Measurements from ENCODE around the gene OR51G2. TPM values are rescaled to one million over a fixed set of nuclear protein-coding genes. Genes with fewer than 3 reads are reported as not detected.

OR51G2 gene
- total RNA-seq, 2 experiments from 2014 or later = not detected

GRCh38 chr11:4891996-4892640 lies 27.0 kb downstream of the OR51G2 start:
- Mint-ChIP-seq H3K9me3 (no peaks in the 10 kb centered on the region), H3K27ac (no peak overlapping the region), H3K36me3 (ENCODE audit: low read depth) (no peaks in the 10 kb centered on the region), H3K27me3 (no peaks in the 10 kb centered on the region), H3K4me1 (no peaks in the 10 kb centered on the region), H3K4me3 (no peak overlapping the region)
- CTCF ChIA-PET = no interaction called here
- DNase-seq = no peak
- POLR2A ChIA-PET = no interaction called here

GRCh38 chr11:4890279-4890678 lies 28.9 kb downstream of the OR51G2 start:
- Mint-ChIP-seq H3K9me3 (no peaks in the 10 kb centered on the region), H3K27me3 (no peaks in the 10 kb centered on the region), H3K36me3 (ENCODE audit: low read depth) (no peaks in the 10 kb centered on the region), H3K27ac (no peak overlapping the region), H3K4me3 (no peak overlapping the region), H3K4me1 (no peaks in the 10 kb centered on the region)
- DNase-seq = no peak
- ChIA-PET POLR2A (no interaction called here), CTCF (no interaction called here)

GRCh38 chr11:4887591-4887990 lies 31.6 kb downstream of the OR51G2 start:
- no peak for DNase-seq
- H3K27me3 Mint-ChIP-seq = no peaks in the 10 kb centered on the region
- no peaks in the 10 kb centered on the region for H3K36me3 Mint-ChIP-seq (ENCODE audit: low read depth)
- no peaks in the 10 kb centered on the region for H3K4me1 Mint-ChIP-seq
- H3K9me3 Mint-ChIP-seq = no peaks in the 10 kb centered on the region
- H3K4me3 Mint-ChIP-seq = no peak overlapping the region
- H3K27ac Mint-ChIP-seq = no peak overlapping the region
- ChIA-PET POLR2A (no interaction called here), CTCF (no interaction called here)

GRCh38 chr11:4886186-4886585 lies 33.0 kb downstream of the OR51G2 start:
- H3K9me3 Mint-ChIP-seq = no peaks in the 10 kb centered on the region
- H3K27ac Mint-ChIP-seq = no peak overlapping the region
- H3K27me3 Mint-ChIP-seq = no peaks in the 10 kb centered on the region
- ChIA-PET CTCF (no interaction called here), POLR2A (no interaction called here)
- H3K36me3 Mint-ChIP-seq (ENCODE audit: low read depth) = no peaks in the 10 kb centered on the region
- no peak for DNase-seq
- H3K4me1 Mint-ChIP-seq = no peaks in the 10 kb centered on the region
- no peak overlapping the region for H3K4me3 Mint-ChIP-seq

- Mint-ChIP-seq H3K27ac (no peak overlapping the region), H3K4me1 (no peaks in the 10 kb centered on the region), H3K4me3 (no peak overlapping the region), H3K9me3 (no peaks in the 10 kb centered on the region), H3K27me3 (no peaks in the 10 kb centered on the region), H3K36me3 (ENCODE audit: low read depth) (no peaks in the 10 kb centered on the region)
- ChIA-PET CTCF (no interaction called here), POLR2A (no interaction called here)
- DNase-seq = no peak
These were observed 34.8 kb downstream of the OR51G2 start for GRCh38 chr11:4884361-4884760.

GRCh38 chr11:4882543-4882942 lies 36.6 kb downstream of the OR51G2 start:
- H3K27me3 Mint-ChIP-seq = no peaks in the 10 kb centered on the region
- H3K4me1 Mint-ChIP-seq = no peaks in the 10 kb centered on the region
- ChIA-PET POLR2A (no interaction called here), CTCF (no interaction called here)
- DNase-seq = no peak
- H3K9me3 Mint-ChIP-seq = no peaks in the 10 kb centered on the region
- H3K27ac Mint-ChIP-seq = no peak overlapping the region
- H3K4me3 Mint-ChIP-seq = no peak overlapping the region
- no peaks in the 10 kb centered on the region for H3K36me3 Mint-ChIP-seq (ENCODE audit: low read depth)

GRCh38 chr11:4881860-4882500 lies 37.2 kb downstream of the OR51G2 start, which contains the start of gene OR51T1:
Gene OR51T1 (plus strand): TSS chr11:4881900. CDS start chr11:4881900, 0 bp downstream.
- DNase-seq = no peak
- no peak within 1 kb of the TSS for H3K4me3 Mint-ChIP-seq
- H3K4me1 Mint-ChIP-seq = no peaks in the 10 kb centered on the region
- CTCF ChIA-PET = no interaction called here
- POLR2A ChIA-PET = no interaction called here
- H3K27ac Mint-ChIP-seq = no peak within 1 kb of the TSS
- H3K27me3 Mint-ChIP-seq = no peaks in the 10 kb centered on the region
- H3K9me3 Mint-ChIP-seq = no peaks in the 10 kb centered on the region
- no peaks in the 10 kb centered on the region for H3K36me3 Mint-ChIP-seq (ENCODE audit: low read depth)

- Mint-ChIP-seq H3K27me3 (no peaks in the 10 kb centered on the region), H3K9me3 (no peaks in the 10 kb centered on the region), H3K4me1 (no peaks in the 10 kb centered on the region), H3K4me3 (no peak overlapping the region), H3K27ac (no peak overlapping the region), H3K36me3 (ENCODE audit: low read depth) (no peaks in the 10 kb centered on the region)
- no peak for DNase-seq
- ChIA-PET CTCF (no interaction called here), POLR2A (no interaction called here)
These were observed 38.0 kb downstream of the OR51G2 start for GRCh38 chr11:4881188-4881587.

GRCh38 chr11:4865855-4866254 lies 53.3 kb downstream of the OR51G2 start:
- no peak overlapping the region for H3K27ac Mint-ChIP-seq
- no peaks in the 10 kb centered on the region for H3K4me1 Mint-ChIP-seq
- H3K9me3 Mint-ChIP-seq = no peaks in the 10 kb centered on the region
- CTCF ChIA-PET = no interaction called here
- H3K4me3 Mint-ChIP-seq = no peak overlapping the region
- no peak for DNase-seq
- no peaks in the 10 kb centered on the region for H3K36me3 Mint-ChIP-seq (ENCODE audit: low read depth)
- POLR2A ChIA-PET = no interaction called here
- H3K27me3 Mint-ChIP-seq = no peaks in the 10 kb centered on the region

- Mint-ChIP-seq H3K27ac (no peak overlapping the region), H3K4me3 (no peak overlapping the region), H3K27me3 (no peaks in the 10 kb centered on the region), H3K4me1 (no peaks in the 10 kb centered on the region), H3K36me3 (ENCODE audit: low read depth) (no peaks in the 10 kb centered on the region), H3K9me3 (no peaks in the 10 kb centered on the region)
- no peak for DNase-seq
- ChIA-PET CTCF (no interaction called here), POLR2A (no interaction called here)
These were observed 55.3 kb downstream of the OR51G2 start for GRCh38 chr11:4863876-4864275.

Other genes starting within 250 kb of the OR51G2 start
- gene OR51E2, start 221.5 kb downstream of the OR51G2 start, total RNA-seq = not detected
- gene MMP26, start 214.6 kb downstream of the OR51G2 start, total RNA-seq = not detected
- gene OR51F1, start 149.4 kb downstream of the OR51G2 start, total RNA-seq = not detected
- not detected for gene OR52R1, start 115.0 kb downstream of the OR51G2 start, total RNA-seq
- not detected for gene OR51F2, start 98.0 kb downstream of the OR51G2 start, total RNA-seq
- not detected for gene OR51S1, start 70.1 kb downstream of the OR51G2 start, total RNA-seq
- gene OR51T1, start 37.5 kb downstream of the OR51G2 start, total RNA-seq = not detected
- gene OR51A7, start 15.6 kb downstream of the OR51G2 start, total RNA-seq = not detected
- gene OR51G1, start 5.0 kb upstream of the OR51G2 start, total RNA-seq = not detected
- gene OR51A4, start 28.3 kb upstream of the OR51G2 start, total RNA-seq = not detected
- gene OR51A2, start 36.4 kb upstream of the OR51G2 start, total RNA-seq = not detected
- gene OR51L1, start 75.5 kb upstream of the OR51G2 start, total RNA-seq = not detected
- not detected for gene OR52J3, start 127.2 kb upstream of the OR51G2 start, total RNA-seq
- gene OR52E2, start 140.3 kb upstream of the OR51G2 start, total RNA-seq = not detected
- not detected for gene OR52E1, start 150.2 kb upstream of the OR51G2 start, total RNA-seq
- not detected for gene OR52A5, start 219.0 kb upstream of the OR51G2 start, total RNA-seq
- not detected for gene OR52A1, start 235.4 kb upstream of the OR51G2 start, total RNA-seq

All from activated CD4-positive, alpha-beta memory T cell treated with anti-CD3 and anti-CD28 coated beads, Interleukin-2, amount 10 ng/mL, durations not matched to agents 7 days and 5 days (primary cell).